ENCODE measurements around the gene CAMK4.
"Not testable (repeated sequence)": the region's sequence is repeated elsewhere in the genome, so short reads cannot be mapped to it uniquely, and the experiment has no call there.

The CAMK4 gene

GRCh38 chr5:111294551-111294950, 70.4 kb downstream of the CAMK4 start:
- Mint-ChIP-seq H3K4me1 (ENCODE audit: low read depth) (peaks cover 2% of the 10 kb centered on the region), H3K9me3 (peaks cover 14% of the 10 kb centered on the region), H3K4me3 (no peak overlapping the region), H3K36me3 (ENCODE audit: low read depth) (peaks cover 34% of the 10 kb centered on the region), H3K27ac (no peak overlapping the region), H3K27me3 (ENCODE audit: low read depth) (no peaks in the 10 kb centered on the region)
- no peak for DNase-seq (ENCODE audit: low spot score)

DNA sequence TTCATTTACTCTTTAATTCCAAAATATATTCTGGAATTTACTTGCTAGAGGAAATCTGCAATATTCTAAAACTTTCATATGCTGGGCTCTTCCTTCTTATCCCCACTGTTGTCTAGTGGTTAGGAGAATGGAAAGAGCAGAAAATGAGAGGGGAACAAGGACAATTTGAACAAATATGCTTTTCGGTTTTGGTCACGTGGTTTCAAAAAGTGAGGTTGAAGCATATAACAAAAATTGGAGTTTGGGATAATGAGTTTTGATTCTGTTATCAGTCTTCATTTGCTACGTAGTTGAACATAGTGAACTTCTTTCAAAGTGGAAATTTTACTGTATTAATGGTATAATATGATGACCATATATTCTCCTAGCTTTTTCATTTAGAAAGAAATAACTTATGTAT, 71.5 kb downstream of the CAMK4 start:
- DNase-seq (ENCODE audit: low spot score) = no peak
- Mint-ChIP-seq H3K27me3 (ENCODE audit: low read depth) (no peaks in the 10 kb centered on the region), H3K36me3 (ENCODE audit: low read depth) (peaks cover 31% of the 10 kb centered on the region), H3K27ac (no peak overlapping the region), H3K4me1 (ENCODE audit: low read depth) (peaks cover 2% of the 10 kb centered on the region), H3K9me3 (peaks cover 23% of the 10 kb centered on the region), H3K4me3 (no peak overlapping the region)

GRCh38 chr5:111296570-111296969, 72.4 kb downstream of the CAMK4 start:
- H3K4me1 Mint-ChIP-seq (ENCODE audit: low read depth) = peaks cover 2% of the 10 kb centered on the region
- H3K27me3 Mint-ChIP-seq (ENCODE audit: low read depth) = no peaks in the 10 kb centered on the region
- H3K27ac Mint-ChIP-seq = no peak overlapping the region
- no peak for DNase-seq (ENCODE audit: low spot score)
- no peak overlapping the region for H3K4me3 Mint-ChIP-seq
- peaks cover 31% of the 10 kb centered on the region for H3K9me3 Mint-ChIP-seq
- peaks cover 37% of the 10 kb centered on the region for H3K36me3 Mint-ChIP-seq (ENCODE audit: low read depth)

DNA sequence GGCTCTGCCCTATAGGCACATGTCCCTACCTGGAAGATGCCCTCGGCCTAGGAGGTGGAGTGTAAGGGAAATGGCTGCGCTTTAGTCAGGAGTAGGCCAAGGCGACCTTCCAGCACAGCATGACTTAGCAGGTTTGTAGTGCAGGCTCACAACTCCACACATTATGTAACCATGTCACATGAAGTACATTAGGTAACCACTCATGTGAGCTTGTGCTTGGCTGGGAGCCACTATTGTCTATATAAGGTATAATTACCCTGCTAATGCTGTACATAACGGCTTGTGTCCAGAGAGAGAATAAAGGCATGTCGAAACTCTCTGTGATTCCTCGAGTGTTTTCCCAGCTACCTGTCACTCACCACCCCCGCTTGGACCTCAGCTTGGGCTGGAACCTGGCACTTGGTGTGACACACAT, 74.9 kb downstream of the CAMK4 start:
- DNase-seq (ENCODE audit: low spot score) = no peak
- Mint-ChIP-seq H3K27me3 (ENCODE audit: low read depth) (no peaks in the 10 kb centered on the region), H3K36me3 (ENCODE audit: low read depth) (peaks cover 40% of the 10 kb centered on the region), H3K4me3 (no peak overlapping the region), H3K4me1 (ENCODE audit: low read depth) (peaks cover 2% of the 10 kb centered on the region), H3K9me3 (peaks cover 36% of the 10 kb centered on the region), H3K27ac (no peak overlapping the region)

GRCh38 chr5:111299831-111300432, 75.7 kb downstream of the CAMK4 start:
- Mint-ChIP-seq H3K27ac (no peak overlapping the region), H3K27me3 (ENCODE audit: low read depth) (no peaks in the 10 kb centered on the region), H3K9me3 (peaks cover 36% of the 10 kb centered on the region), H3K36me3 (ENCODE audit: low read depth) (peaks cover 40% of the 10 kb centered on the region), H3K4me3 (no peak overlapping the region), H3K4me1 (ENCODE audit: low read depth) (peaks cover 2% of the 10 kb centered on the region)
- DNase-seq (ENCODE audit: low spot score) = no peak

GRCh38 chr5:111301264-111301663, 77.1 kb downstream of the CAMK4 start:
- no peak overlapping the region for H3K4me3 Mint-ChIP-seq
- H3K36me3 Mint-ChIP-seq (ENCODE audit: low read depth) = peaks cover 37% of the 10 kb centered on the region
- H3K27me3 Mint-ChIP-seq (ENCODE audit: low read depth) = no peaks in the 10 kb centered on the region
- H3K4me1 Mint-ChIP-seq (ENCODE audit: low read depth) = peaks cover 2% of the 10 kb centered on the region
- no peak for DNase-seq (ENCODE audit: low spot score)
- peaks cover 36% of the 10 kb centered on the region for H3K9me3 Mint-ChIP-seq
- no peak overlapping the region for H3K27ac Mint-ChIP-seq

GRCh38 chr5:111302043-111302442, 77.9 kb downstream of the CAMK4 start:
- not testable (repeated sequence) for DNase-seq (ENCODE audit: low spot score); H3K4me1 Mint-ChIP-seq (ENCODE audit: low read depth); H3K4me3 Mint-ChIP-seq; H3K27ac Mint-ChIP-seq; H3K27me3 Mint-ChIP-seq (ENCODE audit: low read depth)
- H3K9me3 Mint-ChIP-seq = peaks cover 36% of the 10 kb centered on the region
- H3K36me3 Mint-ChIP-seq (ENCODE audit: low read depth) = peaks cover 37% of the 10 kb centered on the region

DNA sequence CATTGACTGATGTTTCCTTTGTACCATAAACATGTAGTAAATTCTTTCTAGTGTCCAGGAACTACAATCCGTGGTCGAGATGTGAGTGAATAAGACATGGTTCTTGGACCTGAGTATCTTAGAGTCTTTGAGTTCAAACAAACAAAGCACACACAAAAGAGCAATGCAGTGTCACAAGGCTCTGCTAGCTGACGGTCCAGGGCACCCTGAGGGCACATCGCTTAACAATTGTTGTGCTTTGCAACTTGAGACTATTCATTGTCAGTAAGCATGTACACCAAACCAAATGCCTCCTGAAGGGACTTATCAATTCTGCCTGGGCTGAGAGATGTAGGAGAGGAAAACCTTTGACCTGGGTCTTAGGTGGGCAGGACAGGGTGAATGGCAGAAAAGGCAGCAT, 84.8 kb downstream of the CAMK4 start:
- DNase-seq (ENCODE audit: low spot score) = no peak
- Mint-ChIP-seq H3K27me3 (ENCODE audit: low read depth) (no peaks in the 10 kb centered on the region), H3K36me3 (ENCODE audit: low read depth) (peaks cover 4% of the 10 kb centered on the region), H3K4me3 (no peak overlapping the region), H3K27ac (no peak overlapping the region), H3K9me3 (no peaks in the 10 kb centered on the region), H3K4me1 (ENCODE audit: low read depth) (peaks cover 30% of the 10 kb centered on the region)

GRCh38 chr5:111309384-111309783, 85.2 kb downstream of the CAMK4 start:
- H3K27ac Mint-ChIP-seq = no peak overlapping the region
- H3K27me3 Mint-ChIP-seq (ENCODE audit: low read depth) = no peaks in the 10 kb centered on the region
- no peak for DNase-seq (ENCODE audit: low spot score)
- no peak overlapping the region for H3K4me3 Mint-ChIP-seq
- H3K4me1 Mint-ChIP-seq (ENCODE audit: low read depth) = peaks cover 33% of the 10 kb centered on the region
- no peaks in the 10 kb centered on the region for H3K9me3 Mint-ChIP-seq
- peaks cover 6% of the 10 kb centered on the region for H3K36me3 Mint-ChIP-seq (ENCODE audit: low read depth)

DNA sequence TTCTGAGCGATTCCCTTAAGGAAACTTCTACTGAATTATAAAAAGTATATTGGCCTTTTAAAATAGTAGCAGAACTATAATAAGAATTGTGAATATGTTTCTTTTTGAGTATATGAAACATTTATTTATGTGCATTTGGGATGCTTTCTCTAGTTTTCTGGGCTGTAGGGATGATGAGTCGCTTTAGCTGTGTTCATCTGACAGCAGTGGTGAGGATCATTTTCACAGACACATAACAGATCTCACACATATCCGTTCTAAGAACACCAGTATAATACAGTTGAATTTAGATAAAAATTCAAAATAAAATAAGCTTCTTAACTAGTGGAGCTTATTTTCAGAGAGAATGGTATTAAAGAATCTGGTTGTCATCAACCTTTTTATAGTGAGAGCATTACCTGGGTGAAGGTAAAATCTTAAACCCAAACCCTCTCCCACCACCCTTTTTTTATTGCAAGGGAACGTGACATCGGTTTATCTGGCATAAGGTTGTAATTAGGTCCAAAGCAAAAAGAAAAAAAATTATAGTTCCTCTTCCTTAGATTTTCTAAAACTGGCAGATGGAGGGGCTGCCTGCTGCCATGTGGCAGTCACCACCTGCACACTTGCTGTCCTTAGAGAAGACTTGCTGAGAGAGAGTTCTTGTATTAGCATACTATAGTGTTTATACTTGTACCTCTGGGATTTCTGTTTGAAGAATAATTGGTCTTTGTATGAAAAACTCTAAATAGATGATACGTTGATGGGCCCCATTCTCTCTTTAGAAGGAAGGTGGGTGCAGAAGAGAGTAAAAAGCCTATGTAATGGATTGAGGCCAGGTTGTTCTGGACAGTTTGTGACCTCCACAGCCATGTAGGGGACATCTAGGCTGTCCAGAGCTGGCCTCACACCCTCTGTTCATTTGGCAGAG, 86.8 kb downstream of the CAMK4 start:
- Mint-ChIP-seq H3K9me3 (no peaks in the 10 kb centered on the region), H3K36me3 (ENCODE audit: low read depth) (peaks cover 6% of the 10 kb centered on the region), H3K27me3 (ENCODE audit: low read depth) (no peaks in the 10 kb centered on the region), H3K4me3 (no peak overlapping the region), H3K27ac (no peak overlapping the region), H3K4me1 (ENCODE audit: low read depth) (peaks cover 41% of the 10 kb centered on the region)
- DNase-seq (ENCODE audit: low spot score) = no peak

- Mint-ChIP-seq H3K9me3 (no peaks in the 10 kb centered on the region), H3K4me1 (ENCODE audit: low read depth) (peaks cover 46% of the 10 kb centered on the region), H3K4me3 (no peak overlapping the region), H3K27ac (no peak overlapping the region), H3K27me3 (ENCODE audit: low read depth) (no peaks in the 10 kb centered on the region), H3K36me3 (ENCODE audit: low read depth) (peaks cover 11% of the 10 kb centered on the region)
- DNase-seq (ENCODE audit: low spot score) = no peak
Observed at GRCh38 chr5:111311666-111312065, 87.5 kb downstream of the CAMK4 start.

DNA sequence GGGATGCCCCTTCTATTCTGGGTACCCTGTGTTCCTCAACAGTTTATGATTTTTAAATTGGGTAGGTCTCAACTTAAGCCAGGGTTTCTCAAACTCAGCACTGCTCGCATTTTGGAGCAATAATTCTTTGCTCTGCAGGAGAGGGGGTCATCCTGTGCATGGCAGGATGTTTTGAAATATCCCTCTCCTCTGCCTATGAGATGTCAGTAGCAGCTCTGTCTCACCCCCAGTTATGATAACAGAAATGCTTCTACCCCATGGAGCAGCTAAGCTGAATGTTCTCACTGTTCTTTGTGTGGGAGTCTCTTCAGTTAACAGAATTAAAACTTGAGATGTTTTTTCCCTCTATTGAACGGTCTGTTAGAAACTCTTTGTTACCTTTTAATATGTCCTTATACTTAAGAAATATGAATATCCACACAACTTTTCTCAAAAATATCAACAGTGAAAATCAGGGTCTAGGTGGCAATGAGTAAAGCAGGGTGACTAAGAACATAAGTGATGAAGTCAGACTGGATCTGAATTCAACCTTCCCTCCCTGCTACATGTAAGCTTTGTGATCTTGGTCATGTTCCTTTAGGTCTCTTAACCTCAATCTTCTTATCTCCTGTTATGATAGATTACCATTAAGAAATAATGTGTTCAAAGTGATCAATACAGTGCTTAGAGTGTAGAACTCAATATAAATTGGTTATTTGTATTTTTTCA, 89.0 kb downstream of the CAMK4 start:
- Mint-ChIP-seq H3K9me3 (no peaks in the 10 kb centered on the region), H3K27me3 (ENCODE audit: low read depth) (no peaks in the 10 kb centered on the region), H3K4me1 (ENCODE audit: low read depth) (peaks cover 48% of the 10 kb centered on the region), H3K36me3 (ENCODE audit: low read depth) (peaks cover 11% of the 10 kb centered on the region), H3K4me3 (no peak overlapping the region), H3K27ac (no peak overlapping the region)
- no peak for DNase-seq (ENCODE audit: low spot score)

GRCh38 chr5:111320953-111321352, 96.8 kb downstream of the CAMK4 start:
- DNase-seq (ENCODE audit: low spot score) = no peak
- Mint-ChIP-seq H3K4me3 (no peak overlapping the region), H3K27ac (no peak overlapping the region), H3K27me3 (ENCODE audit: low read depth) (no peaks in the 10 kb centered on the region), H3K4me1 (ENCODE audit: low read depth) (peaks cover 41% of the 10 kb centered on the region), H3K36me3 (ENCODE audit: low read depth) (peaks cover 43% of the 10 kb centered on the region), H3K9me3 (peaks cover 27% of the 10 kb centered on the region)

DNA sequence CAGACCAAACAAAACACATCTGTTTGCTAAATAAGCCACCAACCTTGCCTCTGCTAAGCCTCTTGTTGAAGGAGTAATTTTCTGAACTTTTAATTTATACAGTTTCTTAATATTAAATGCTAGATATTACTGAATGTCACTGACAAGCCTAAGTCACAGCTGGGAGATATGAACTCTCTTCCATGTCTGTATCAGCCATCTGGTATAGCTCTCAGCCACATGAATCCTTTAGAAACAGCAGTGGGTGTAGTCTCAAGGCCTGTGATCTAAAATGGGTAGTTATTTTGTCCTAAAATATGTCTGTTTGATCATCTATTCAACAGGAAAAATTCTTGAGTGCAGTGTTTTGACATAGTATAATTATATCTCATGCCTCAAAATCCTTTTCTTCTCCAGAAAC, 97.2 kb downstream of the CAMK4 start:
- peaks cover 36% of the 10 kb centered on the region for H3K4me1 Mint-ChIP-seq (ENCODE audit: low read depth)
- H3K36me3 Mint-ChIP-seq (ENCODE audit: low read depth) = peaks cover 41% of the 10 kb centered on the region
- H3K27ac Mint-ChIP-seq = no peak overlapping the region
- no peak overlapping the region for H3K4me3 Mint-ChIP-seq
- peaks cover 29% of the 10 kb centered on the region for H3K9me3 Mint-ChIP-seq
- H3K27me3 Mint-ChIP-seq (ENCODE audit: low read depth) = no peaks in the 10 kb centered on the region
- DNase-seq (ENCODE audit: low spot score) = no peak
